ENCODE results near the gene PLEKHM1.
"Not testable (repeated sequence)": the region's sequence is repeated elsewhere in the genome, so short reads cannot be mapped to it uniquely, and the experiment has no call there.

The PLEKHM1 gene

DNA sequence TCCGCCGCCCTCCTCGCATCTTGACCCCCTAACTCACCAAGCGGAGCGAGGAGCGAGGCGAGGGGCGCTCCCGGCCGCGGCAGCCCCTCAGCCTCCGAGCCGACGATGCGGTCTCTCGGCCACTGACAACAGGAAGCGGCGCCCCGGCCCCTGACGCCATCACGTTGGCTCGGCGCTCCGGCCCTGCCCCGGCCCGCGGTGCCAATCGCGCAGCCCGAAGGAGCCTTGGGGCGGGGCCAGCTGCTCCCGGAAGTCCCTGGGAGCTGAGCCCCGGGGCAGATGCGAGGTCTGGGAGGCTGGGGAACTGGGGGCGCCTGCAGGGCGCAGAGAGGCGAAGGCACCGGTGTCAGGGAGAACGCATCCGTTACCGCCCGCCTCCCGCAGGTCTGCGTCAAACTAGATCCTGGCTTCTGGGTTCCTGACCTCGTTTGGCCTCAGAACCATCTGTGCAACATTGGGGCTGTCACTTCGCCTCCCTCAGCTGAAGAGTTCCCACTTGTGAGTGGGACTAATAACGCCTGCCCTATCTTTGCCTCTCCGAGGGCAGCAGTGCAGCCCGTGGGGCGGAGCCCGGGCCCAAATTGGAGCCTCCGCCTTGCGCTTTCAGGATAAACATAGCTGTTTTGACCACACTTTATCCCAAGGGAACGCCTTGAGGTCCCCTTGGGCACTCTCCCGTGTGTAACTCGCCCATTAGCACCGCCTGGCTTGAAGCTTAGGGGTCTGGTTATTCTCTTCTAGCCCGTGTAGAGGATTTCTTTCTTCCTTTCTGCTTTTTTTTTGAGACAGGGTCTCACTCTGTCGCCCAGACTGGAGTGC is at the start of gene PLEKHM1:
PLEKHM1 (minus strand) TSS at position 107 of the 819 bp plus-strand sequence. CDS start 8,237 bp downstream, outside the sequence.
- DNase-seq (ENCODE audit: low read depth): peak; percentile 75
- peak within 1 kb of the TSS; percentile 65 for H3K4me3 ChIP-seq (ENCODE audit: low read length)

DNA sequence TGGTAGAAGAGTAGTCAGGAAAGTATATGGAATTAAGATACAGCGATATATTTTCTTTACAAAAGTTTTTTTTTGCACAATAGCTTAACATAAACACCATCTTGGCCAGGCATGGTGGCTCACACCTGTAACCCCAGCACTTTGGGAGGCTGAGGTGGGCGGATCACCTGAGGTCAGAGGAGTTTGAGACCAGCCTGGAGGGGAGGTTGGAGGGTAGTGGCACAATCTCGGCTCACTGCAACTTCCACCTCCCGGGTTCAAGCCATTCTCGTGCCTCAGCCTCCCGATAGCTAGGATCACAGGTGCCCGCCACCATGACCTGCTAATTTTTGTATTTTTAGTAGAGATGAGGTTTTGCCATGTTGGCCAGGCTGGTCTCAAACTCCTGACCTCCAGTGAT is 47.6 kb upstream of the PLEKHM1 start:
- DNase-seq (ENCODE audit: low read depth); H3K4me3 ChIP-seq (ENCODE audit: low read length): not testable (repeated sequence)

DNA sequence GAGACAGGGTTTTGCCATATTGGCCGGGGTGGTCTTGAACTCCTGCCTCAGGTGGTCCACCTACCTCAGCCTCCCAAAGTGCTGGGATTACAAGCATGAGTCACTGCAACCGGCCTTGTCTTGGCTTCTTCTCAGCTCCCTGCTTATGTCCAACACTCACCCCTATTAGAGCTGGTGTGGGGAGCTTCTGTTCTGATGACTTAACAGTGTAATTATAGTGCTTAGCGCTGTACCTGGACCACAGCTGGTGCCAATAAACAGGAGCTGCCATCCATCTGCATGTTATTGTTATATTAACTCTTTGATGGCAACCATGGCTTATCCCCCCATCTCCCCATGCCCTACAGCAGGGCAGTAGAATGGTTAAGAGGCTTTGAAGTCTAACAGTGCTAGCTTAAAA is 15.6 kb upstream of the PLEKHM1 start:
- not testable (repeated sequence) for DNase-seq (ENCODE audit: low read depth); H3K4me3 ChIP-seq (ENCODE audit: low read length)

- DNase-seq (ENCODE audit: low read depth); H3K4me3 ChIP-seq (ENCODE audit: low read length): not testable (repeated sequence)
Measured at GRCh38 chr17:45505183-45505582, 14.7 kb upstream of the PLEKHM1 start.

DNA sequence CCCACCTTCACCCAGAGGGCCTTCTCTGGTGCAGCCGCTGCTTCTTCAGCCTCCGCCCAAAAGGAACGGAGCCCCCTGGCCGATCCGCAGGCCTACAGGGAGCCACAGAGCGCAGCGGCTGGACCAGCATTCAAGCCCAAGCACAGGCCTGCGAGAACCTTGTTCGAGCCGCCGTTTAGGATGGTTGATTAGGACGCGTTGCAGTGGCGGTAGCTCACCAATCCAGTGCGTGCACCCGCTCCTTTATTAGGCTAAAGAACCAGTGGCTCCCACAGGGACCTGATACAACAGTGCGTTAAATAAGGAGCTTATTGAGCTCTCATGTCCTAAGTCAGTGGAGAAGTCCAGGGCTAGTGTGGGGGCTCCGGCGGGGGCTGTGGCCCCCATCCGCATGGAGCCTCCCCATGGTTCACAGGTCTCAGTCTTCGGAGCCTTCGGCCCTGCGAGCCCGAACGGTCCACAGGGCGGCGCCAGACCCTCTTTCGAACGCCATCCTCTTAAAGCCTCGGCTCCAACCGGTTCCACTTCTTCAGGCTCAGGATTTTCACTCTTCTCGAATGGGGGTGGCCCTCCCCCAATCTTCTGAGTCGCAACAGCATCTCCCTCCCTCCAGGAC is 10.7 kb upstream of the PLEKHM1 start:
- not testable (repeated sequence) for H3K4me3 ChIP-seq (ENCODE audit: low read length); DNase-seq (ENCODE audit: low read depth)
- TF ChIP-seq, protein P1, sequence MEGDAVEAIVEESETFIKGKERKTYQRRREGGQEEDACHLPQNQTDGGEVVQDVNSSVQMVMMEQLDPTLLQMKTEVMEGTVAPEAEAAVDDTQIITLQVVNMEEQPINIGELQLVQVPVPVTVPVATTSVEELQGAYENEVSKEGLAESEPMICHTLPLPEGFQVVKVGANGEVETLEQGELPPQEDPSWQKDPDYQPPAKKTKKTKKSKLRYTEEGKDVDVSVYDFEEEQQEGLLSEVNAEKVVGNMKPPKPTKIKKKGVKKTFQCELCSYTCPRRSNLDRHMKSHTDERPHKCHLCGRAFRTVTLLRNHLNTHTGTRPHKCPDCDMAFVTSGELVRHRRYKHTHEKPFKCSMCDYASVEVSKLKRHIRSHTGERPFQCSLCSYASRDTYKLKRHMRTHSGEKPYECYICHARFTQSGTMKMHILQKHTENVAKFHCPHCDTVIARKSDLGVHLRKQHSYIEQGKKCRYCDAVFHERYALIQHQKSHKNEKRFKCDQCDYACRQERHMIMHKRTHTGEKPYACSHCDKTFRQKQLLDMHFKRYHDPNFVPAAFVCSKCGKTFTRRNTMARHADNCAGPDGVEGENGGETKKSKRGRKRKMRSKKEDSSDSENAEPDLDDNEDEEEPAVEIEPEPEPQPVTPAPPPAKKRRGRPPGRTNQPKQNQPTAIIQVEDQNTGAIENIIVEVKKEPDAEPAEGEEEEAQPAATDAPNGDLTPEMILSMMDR (conservative IDR thresholded peaks at IDR 0.05; ENCODE audit: low read length): peak; percentile 16

DNA sequence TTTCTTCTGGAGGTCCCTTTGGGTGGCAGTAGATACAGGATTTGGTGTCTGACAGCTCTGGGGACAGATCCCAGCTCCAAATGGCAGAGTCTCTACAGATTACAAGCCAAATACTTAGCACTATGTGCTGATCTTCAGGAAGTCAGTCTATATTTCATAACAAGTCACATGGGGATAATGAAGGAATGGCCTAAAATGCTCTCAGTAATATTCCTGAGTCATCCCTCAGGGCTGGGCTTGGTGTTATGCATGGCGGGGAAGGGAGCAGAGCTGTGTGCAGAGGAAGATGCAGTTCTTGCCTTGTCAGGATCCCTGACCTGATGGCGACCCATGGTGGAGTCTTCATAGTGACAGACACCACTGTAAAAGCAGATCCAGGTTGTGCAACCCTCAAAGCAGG is 10.0 kb upstream of the PLEKHM1 start:
- peak; percentile 12 for DNase-seq (ENCODE audit: low read depth)
- not testable (repeated sequence) for H3K4me3 ChIP-seq (ENCODE audit: low read length)

- not testable (repeated sequence) for DNase-seq (ENCODE audit: low read depth); H3K4me3 ChIP-seq (ENCODE audit: low read length)
Measured at GRCh38 chr17:45499208-45499607, 8.7 kb upstream of the PLEKHM1 start.

GRCh38 chr17:45498377-45498776 is 7.9 kb upstream of the PLEKHM1 start:
- not testable (repeated sequence) for DNase-seq (ENCODE audit: low read depth); H3K4me3 ChIP-seq (ENCODE audit: low read length)

GRCh38 chr17:45497449-45497848 is 6.9 kb upstream of the PLEKHM1 start:
- not testable (repeated sequence) for H3K4me3 ChIP-seq (ENCODE audit: low read length)

DNA sequence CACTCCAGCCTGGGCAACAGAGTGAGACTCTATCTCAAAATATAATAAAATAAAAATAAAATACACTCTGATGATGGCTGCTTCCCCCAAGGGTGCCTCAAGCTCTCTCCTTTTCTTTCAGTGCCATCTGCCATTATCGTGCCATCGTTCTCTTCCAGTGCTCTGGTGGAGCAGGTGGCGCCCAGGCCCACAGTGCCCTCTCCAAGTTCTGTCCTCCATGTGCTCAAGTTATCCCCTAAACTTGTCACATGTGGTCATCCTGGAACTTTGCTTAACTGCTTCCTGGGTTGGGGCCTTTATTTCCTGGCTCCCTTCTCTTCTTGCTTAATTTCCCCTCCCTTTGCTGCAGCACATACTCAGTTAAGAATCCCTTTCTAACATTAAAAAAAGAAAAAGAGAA is 6.0 kb upstream of the PLEKHM1 start:
- not testable (repeated sequence) for DNase-seq (ENCODE audit: low read depth); H3K4me3 ChIP-seq (ENCODE audit: low read length)

More at GRCh38 chr17:45497449-45497848, 6.9 kb upstream of the PLEKHM1 start:
- not testable (repeated sequence) for DNase-seq (ENCODE audit: low read depth)

DNA sequence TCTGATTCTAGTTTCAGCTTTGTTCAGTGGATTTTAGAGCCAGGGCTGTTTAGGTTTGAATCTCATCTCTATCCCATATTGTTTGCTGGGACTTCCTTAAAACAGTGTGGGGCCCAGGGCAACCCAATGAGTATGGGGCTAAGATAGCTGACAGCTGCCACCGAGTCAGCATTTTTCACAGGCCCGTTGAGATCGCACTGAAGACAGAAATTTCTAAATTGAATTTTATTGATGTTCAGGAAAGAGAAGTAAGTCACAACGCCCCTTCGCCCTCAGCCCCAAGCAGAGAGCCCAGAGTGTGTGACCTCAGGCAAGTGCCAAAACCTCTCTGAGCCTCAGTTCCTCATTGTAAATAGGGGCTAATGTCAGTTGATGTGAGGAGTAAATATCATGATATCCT is 4.0 kb upstream of the PLEKHM1 start:
- not testable (repeated sequence) for H3K4me3 ChIP-seq (ENCODE audit: low read length); DNase-seq (ENCODE audit: low read depth)

DNA sequence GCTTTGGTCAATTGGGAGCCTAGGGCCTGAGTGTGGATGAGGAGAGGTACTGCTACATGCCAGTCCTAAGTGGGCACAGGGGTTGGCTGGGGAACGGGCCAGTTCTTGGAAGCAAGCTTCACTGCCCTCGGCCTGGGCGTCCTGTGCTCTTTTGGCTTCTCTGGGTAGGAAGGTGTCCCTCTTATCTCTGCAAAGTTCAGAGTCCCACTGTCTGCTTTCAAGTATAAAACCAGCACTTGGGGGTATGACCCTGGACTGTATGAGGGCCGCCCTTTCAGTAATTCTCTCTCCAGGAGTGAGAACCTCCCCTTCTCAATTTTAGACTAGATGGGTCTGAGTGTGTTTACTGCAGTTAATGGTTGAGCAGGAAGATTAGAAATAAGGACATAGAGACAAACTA is 1.6 kb upstream of the PLEKHM1 start:
- H3K4me3 ChIP-seq (ENCODE audit: low read length); DNase-seq (ENCODE audit: low read depth): not testable (repeated sequence)

DNA sequence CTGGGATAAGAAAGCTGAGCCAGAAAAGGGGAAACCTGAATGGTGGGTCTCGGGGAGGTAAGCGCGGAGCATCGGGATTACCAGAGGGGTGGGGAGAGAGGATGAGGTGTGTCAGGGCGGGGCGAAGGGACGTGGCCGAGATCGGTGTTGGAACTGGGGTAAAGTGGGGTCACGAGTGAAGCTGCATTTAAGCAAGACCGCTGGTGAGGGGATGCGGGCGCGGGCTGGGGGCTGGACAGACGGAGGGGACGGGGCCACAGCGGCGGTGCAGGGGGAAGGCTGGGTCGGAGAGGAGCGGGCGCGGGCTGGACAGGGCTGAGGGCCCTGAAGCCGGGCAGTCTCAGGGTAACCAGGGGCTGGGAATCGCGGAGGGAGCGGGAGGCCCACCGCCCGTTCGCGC is 323 bp downstream of the PLEKHM1 start:
- peak overlapping the region; percentile 65 for H3K4me3 ChIP-seq (ENCODE audit: low read length)
- peak; percentile 2 for DNase-seq (ENCODE audit: low read depth)

DNA sequence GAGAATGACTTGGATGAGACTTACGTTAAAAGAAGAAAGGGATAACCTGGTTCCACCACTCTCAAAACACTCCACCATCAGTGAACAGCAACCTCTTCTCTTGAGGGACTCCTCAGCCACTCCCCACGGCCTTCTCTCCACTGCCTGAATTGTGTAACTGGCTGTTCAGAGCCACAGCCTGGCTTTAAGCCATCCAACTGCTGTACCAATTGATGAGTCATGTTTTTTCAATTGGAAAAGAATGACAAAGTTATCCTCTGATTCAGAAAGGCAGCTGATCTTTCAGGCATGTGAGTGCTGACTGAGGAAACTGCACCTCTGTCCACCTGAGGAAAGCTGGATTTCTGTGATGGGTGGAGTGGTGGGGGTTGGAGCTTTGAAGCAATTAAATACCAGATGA is 2.8 kb downstream of the PLEKHM1 start:
- not testable (repeated sequence) for H3K4me3 ChIP-seq (ENCODE audit: low read length)
- peak; percentile 86 for DNase-seq (ENCODE audit: low read depth)

DNA sequence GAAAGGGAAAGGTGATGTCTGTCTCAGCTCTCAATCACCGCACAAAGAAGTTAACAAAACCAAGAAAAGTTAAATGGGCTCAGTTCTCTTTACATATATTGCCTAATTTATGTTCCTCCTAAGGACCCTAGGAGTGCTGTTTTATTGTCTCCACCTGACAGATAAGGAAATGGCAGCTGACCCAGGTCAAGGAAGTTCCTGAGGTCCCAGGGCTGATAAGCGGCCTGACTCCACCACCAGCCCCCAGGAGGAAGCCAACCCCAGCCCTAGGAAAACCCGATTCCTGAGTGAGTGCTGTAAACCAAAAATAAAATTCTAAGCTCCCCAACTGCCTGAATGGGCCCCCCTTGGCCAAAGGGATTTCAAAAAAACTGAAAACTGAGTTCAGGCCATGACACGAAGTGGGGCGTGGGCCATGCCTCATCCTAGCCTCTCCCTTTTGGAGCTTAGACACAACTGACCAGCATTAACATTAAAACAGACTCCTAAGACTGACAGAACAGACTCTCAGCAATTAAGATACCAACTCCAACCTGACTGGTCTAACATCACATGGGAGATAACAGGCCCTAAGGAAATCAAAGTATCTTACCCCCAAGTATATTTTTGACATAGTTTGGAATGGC is 6.8 kb downstream of the PLEKHM1 start:
- not testable (repeated sequence) for H3K4me3 ChIP-seq (ENCODE audit: low read length); DNase-seq (ENCODE audit: low read depth)

DNA sequence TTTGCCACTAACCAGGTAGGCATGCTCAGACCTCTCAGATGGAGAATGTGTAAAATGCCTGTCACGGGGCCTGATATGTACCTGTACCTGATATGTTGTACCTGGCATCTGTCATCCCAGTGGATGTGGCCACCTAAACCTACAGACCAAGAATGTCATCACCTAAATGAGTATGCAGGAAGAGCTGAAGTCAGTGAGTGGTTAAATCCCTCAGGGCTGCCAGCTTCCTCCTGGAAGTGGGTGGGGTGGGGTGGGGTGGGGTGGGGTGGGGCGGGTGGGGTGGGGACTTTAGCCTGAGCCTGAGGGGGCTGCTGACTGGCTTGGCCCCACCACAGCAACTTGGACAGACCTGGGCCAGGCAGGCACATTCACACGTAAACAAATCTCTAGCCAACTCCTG is 7.3 kb downstream of the PLEKHM1 start:
- DNase-seq (ENCODE audit: low read depth); H3K4me3 ChIP-seq (ENCODE audit: low read length): not testable (repeated sequence)

DNA sequence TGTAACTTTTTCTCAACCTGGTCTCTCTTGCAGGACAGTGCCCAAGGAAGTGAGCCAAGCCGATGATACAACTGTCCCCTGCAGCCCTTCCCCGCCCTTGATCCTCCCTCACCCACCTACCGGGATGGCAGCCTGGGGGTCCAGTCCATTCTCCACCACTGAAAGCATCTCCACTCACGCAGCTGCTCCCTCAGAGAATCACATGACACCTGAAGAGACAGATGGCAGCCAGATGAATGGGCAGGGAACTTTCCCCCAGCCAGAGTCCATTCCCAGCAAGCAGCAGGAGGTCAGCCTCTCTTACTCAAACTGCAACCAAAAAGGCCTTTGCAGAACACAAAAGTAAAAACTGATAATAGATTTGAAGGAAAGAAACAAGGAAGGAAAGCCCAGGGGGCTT is 8.2 kb downstream of the PLEKHM1 start:
- H3K4me3 ChIP-seq (ENCODE audit: low read length): not testable (repeated sequence)
- DNase-seq (ENCODE audit: low read depth): peak; percentile 4

DNA sequence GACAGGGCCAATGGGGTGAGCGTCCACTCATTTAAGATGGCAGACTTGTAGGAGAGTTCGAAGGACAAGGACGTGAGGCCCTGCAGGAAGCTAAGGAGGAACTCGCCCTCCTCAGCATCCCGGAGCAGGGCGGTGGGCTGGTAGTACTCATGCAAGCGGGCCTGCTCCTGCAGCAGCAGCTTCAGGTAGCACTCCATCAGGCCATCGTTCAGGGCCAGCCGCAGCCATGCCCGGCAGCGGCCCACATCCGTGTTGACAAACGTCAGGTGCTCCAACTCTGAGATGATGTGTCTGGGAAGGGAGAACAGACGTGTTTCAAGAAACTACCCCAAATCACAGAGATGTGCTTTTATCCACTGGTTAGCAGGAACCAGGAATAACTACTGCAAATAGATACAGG is 15.1 kb downstream of the PLEKHM1 start:
- H3K4me3 ChIP-seq (ENCODE audit: low read length); DNase-seq (ENCODE audit: low read depth): not testable (repeated sequence)

- H3K4me3 ChIP-seq (ENCODE audit: low read length); DNase-seq (ENCODE audit: low read depth): not testable (repeated sequence)
Measured at GRCh38 chr17:45472249-45472648, 18.3 kb downstream of the PLEKHM1 start.
